GM12865 (cell line): ENCODE measurements around the gene PHTF2.

Experiments
- DNase-seq: peaks from one replicate; pipeline ENCODE4 v3.0.0; 2010; ENCODE audit warnings: low read depth
- H3K4me3 ChIP-seq: 2 replicates; pipeline ENCODE4 v1.5.1; 2011; ENCODE audit warnings: mild to moderate bottlenecking, low read depth, low read length, control low read depth
- CTCF ChIP-seq: IDR thresholded peaks from 2 replicates; pipeline ENCODE4 v1.5.1; 2011; ENCODE audit warnings: low read length, control low read depth, low read depth, inconsistent platforms; ENCODE audit not compliant: insufficient read depth; ENCODE audit errors: missing control alignments

The PHTF2 gene

DNA sequence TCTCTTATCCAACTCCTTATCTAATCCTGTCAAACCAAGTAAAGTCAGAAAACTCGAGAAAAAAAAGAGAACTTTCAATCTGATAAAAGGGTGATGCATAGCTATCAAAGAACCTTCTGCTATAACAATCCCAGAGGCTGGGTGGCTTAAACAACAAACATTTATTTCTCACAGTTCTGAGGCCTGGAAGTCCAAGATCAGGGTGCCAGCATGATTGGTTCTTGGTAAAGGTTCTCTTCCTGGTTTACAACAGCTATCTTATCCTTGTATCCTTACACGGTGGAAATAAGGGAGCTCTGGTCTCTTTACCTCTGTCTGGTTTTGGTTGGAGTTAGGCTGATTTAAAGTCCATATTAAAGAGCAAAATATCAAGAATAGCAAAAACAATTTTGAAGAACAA, 131.9 kb downstream of the PHTF2 start:
- no peak overlapping the region for H3K4me3 ChIP-seq
- TF ChIP-seq CTCF = no peak
- no peak for DNase-seq

- no peak for DNase-seq
- TF ChIP-seq CTCF = no peak
- H3K4me3 ChIP-seq = no peak overlapping the region
Observed at GRCh38 chr7:77931841-77932240, 133.3 kb downstream of the PHTF2 start.

DNA sequence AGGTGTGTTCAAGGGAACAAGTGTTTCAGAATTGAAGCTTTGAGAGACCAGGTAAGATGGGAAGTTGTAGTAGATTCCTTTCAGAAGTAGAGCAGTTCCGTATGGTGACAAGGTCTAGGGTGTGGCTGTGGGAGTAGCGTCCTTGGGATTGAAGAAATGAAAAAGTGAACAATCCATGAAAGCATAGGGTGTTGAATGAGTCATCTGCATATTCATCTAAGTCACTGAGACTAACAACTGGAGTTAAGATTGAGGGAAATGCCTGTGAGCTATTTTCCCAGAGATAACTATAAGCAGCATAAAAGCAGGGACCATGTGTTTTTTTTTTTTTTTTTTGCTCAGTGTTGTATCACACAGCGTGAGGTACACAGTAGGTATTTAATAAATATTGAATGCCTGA, 134.8 kb downstream of the PHTF2 start:
- no peak for TF ChIP-seq CTCF
- DNase-seq = no peak
- H3K4me3 ChIP-seq = no peak overlapping the region

GRCh38 chr7:77935652-77936348, 137.2 kb downstream of the PHTF2 start:
- no peak overlapping the region for H3K4me3 ChIP-seq
- peak; percentile 3 for TF ChIP-seq CTCF
- no peak for DNase-seq

GRCh38 chr7:77940647-77941046, 142.1 kb downstream of the PHTF2 start:
- DNase-seq = peak; percentile 31
- peak; percentile 32 for TF ChIP-seq CTCF
- H3K4me3 ChIP-seq = no peak overlapping the region

DNA sequence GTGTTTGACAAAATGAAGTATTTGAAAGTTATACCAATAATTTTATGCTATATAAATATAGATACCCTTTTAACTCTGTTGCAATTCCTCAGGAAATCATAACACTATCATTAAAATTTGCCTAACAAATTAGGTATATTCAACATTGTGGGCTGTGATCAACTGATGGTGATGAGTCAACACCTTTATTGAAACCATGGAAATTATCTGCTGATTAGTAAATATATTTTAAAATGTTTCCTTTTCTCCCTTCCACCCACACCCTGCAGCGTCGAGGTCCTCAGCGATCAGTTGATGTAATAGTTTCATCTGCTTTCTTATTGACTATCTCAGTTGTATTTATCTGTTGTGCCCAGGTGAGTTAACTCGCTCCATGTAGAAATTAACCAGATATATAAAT, 143.9 kb downstream of the PHTF2 start:
- TF ChIP-seq CTCF = no peak
- H3K4me3 ChIP-seq = no peak overlapping the region
- no peak for DNase-seq
